Measurements from ENCODE around the gene BANF2.

The BANF2 gene

GRCh38 chr20:17697171-17697570 is 2.6 kb upstream of the BANF2 start:
- TF ChIP-seq, protein P1, sequence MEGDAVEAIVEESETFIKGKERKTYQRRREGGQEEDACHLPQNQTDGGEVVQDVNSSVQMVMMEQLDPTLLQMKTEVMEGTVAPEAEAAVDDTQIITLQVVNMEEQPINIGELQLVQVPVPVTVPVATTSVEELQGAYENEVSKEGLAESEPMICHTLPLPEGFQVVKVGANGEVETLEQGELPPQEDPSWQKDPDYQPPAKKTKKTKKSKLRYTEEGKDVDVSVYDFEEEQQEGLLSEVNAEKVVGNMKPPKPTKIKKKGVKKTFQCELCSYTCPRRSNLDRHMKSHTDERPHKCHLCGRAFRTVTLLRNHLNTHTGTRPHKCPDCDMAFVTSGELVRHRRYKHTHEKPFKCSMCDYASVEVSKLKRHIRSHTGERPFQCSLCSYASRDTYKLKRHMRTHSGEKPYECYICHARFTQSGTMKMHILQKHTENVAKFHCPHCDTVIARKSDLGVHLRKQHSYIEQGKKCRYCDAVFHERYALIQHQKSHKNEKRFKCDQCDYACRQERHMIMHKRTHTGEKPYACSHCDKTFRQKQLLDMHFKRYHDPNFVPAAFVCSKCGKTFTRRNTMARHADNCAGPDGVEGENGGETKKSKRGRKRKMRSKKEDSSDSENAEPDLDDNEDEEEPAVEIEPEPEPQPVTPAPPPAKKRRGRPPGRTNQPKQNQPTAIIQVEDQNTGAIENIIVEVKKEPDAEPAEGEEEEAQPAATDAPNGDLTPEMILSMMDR (IDR thresholded peaks at IDR 0.05) = no peak

DNA sequence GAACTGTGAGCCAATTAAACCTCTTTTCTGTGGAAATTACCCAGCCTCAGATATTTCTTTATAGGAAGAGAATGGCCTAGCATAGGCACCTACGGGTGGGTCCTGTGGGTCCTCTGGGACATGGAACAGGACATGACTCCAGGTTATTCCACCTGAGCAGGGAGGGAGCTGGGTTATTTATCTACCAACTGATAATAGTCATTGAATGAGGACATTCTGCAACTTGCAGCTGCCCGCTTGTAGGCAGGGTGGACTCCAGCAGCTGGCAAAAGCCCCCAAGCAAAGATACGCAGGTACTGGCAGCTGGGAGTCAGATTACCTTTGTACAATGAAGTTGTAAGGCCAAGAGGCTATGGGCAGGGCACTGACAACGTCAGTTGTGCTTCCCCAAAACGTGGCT is 1.4 kb upstream of the BANF2 start:
- TF ChIP-seq, protein P1 (IDR thresholded peaks at IDR 0.05) = no peak

GRCh38 chr20:17700637-17701036 is 871 bp downstream of the BANF2 start:
- TF ChIP-seq, protein P1 (IDR thresholded peaks at IDR 0.05) = no peak

- TF ChIP-seq, protein P1 (IDR thresholded peaks at IDR 0.05) = no peak
These were observed 2.1 kb downstream of the BANF2 start for GRCh38 chr20:17701826-17702225.

- TF ChIP-seq, protein P1 (IDR thresholded peaks at IDR 0.05) = no peak
These were observed 5.0 kb downstream of the BANF2 start for GRCh38 chr20:17704589-17705317.

GRCh38 chr20:17705916-17706315 is 6.2 kb downstream of the BANF2 start:
- TF ChIP-seq, protein P1 (IDR thresholded peaks at IDR 0.05) = no peak

- TF ChIP-seq, protein P1 (IDR thresholded peaks at IDR 0.05) = no peak
These were observed 6.9 kb downstream of the BANF2 start for GRCh38 chr20:17706632-17707031.
